HG02840 (cell line): ENCODE measurements around the gene ANGPTL2.

Experiments used
- ATAC-seq: cut with Tn5 transposase; IDR thresholded peaks from one replicate; pipeline ENCODE4 v1.9.1; 2021; ENCODE audit warnings: mild to moderate bottlenecking, moderate library complexity, moderate number of reproducible peaks; ENCODE audit not compliant: unreplicated experiment, low FRiP score

The ANGPTL2 gene

DNA sequence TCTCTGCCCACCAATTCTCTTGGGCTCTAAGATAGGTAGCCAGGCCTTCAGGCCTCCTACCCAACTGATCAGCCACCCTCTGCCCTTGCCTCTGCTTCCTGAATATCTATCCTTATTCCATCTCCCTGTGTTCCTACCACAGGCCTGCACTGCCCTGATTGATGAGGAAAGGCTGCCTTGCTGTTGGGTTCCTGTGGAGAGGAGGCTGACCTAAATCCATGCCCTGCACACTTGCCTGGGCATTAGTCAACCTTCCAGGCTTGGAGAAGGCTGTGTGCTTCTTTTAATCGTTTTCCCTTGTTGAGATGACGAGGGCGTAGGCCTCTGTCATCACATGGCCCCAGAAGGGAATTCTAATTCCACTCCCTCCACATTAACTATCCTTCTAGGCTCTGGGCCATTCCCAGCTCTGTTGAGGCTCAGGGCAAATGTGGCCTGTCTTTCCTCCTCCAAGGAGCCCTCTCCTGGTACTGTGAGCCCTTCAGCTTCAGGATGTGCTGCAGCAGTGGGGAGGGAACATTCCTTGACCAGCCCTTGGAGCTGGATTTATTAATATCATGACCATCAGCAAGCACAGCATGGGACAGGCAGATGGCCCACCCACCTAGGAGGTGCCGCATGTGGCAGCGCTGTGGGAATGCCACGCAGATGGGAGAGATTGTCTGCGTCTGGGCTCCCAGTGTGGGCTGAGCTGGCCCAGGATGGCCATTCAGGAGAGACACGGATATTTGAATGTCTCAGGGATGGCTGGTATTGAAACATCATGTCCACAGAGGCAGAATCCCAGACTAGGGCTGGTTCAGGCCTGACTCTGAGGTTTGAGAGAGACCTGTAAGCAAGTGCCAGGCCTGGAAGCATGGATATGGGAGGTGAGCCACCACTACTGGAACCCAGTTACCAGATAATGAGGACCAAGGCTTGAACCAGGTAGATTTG is 40.9 kb downstream of the ANGPTL2 start:
- no peak for ATAC-seq

DNA sequence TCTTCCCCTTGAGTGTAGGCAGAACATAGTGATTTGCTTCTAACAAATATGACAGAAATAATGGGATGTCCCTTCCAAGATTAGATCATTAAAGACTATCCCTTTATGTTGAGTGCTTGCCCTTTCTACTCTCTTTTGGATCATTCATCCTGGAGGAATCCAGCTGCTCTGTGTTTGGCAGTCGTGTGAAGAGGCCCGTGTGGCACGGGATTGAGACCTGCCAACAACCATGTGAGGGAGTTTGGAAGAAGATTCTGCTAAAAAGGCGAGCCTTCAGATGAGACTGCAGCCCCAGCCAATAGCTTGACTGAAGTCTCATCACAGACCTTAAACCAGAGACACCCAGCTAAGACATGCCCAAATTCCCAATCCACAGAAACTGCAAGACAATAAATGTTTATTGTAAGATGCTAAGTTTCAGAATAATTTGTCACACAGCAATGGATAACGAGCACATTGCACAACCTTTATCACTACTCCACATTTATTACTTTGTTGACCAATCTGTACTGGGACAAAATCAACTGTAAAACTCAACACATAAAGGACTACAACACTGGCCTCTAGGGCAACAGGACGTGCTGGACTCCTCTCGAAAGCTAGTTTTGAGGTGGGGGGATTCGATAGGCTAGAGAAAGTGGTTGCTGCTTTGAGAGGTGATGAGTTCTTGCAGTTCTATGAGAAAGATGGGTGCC is 42.8 kb downstream of the ANGPTL2 start:
- ATAC-seq, result no peak

GRCh38 chr9:127078988-127079387 is 43.4 kb downstream of the ANGPTL2 start:
- ATAC-seq, result no peak

DNA sequence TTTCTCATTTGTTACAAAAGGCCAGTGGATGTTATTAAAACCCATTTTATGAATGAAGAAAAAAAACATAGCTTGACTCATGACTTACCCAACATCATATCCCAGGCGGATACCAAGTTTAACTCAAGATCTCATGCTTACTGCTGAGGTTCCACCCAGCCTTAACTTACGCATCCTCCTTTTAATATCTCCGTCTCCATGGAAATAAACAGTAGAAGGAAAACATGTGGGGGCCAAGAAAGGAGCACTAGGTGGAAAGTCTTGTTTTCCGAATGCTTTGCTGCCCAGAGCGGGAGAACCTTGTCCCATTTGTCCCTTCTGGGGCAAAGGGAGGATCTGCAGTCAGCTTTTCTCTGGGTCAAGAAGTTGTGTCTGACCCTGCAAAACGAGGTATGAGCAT is 44.1 kb downstream of the ANGPTL2 start:
- no peak for ATAC-seq

DNA sequence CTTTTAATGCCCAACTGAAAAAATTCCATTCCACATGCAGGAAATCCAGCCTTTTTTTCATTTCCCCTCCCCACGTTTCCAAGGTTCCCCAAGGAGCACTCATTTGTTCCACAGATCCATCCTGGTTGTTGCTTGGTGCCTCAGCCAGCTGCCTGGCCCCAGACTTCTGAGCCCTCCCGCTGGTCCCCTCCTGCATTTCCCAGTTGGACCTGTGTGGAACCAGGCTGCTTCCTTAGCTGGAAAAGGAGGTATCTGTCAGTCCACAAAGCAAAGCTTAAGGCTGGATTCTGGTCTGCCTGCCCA is 44.8 kb downstream of the ANGPTL2 start:
- ATAC-seq, result no peak

DNA sequence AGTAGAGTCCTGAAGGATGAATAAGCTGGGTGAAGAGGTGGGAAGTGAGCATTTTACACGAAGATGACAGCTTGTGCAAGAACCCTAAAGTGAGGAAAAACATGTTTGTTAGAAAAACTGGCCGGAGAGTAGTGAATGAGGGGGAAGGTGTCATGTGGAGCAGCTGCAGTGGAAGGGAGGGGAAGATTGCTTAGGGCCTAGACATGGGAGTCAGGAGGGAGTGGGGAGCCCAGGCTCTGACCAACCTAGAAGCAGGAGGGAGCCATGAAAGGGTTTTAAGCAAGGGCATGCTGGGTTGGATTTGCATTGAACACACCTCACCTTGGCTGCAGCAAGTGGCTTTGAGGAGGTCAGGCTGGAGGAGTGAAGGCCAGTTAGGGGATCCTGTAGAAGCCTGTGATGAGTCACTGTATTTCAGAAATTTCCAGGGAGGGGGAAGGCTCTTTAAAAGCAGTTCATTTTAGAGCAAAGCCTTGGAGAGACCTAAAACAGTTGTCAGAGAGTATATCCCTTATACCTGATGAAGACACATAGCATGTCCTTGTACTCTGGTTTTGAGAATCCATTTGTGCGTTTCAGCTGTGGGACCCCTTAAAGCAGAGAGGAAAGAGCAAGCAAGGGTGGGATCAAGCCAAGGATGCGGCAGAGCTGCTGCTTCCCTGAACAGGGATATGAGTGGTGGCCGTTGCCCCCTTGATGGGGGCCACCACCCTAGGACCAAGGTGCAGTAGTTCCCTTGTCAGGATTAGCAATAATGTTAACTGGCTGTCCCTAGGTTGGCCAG is 45.4 kb downstream of the ANGPTL2 start:
- ATAC-seq, result no peak

- ATAC-seq, result no peak
These were observed 46.6 kb downstream of the ANGPTL2 start for GRCh38 chr9:127075624-127076372.

DNA sequence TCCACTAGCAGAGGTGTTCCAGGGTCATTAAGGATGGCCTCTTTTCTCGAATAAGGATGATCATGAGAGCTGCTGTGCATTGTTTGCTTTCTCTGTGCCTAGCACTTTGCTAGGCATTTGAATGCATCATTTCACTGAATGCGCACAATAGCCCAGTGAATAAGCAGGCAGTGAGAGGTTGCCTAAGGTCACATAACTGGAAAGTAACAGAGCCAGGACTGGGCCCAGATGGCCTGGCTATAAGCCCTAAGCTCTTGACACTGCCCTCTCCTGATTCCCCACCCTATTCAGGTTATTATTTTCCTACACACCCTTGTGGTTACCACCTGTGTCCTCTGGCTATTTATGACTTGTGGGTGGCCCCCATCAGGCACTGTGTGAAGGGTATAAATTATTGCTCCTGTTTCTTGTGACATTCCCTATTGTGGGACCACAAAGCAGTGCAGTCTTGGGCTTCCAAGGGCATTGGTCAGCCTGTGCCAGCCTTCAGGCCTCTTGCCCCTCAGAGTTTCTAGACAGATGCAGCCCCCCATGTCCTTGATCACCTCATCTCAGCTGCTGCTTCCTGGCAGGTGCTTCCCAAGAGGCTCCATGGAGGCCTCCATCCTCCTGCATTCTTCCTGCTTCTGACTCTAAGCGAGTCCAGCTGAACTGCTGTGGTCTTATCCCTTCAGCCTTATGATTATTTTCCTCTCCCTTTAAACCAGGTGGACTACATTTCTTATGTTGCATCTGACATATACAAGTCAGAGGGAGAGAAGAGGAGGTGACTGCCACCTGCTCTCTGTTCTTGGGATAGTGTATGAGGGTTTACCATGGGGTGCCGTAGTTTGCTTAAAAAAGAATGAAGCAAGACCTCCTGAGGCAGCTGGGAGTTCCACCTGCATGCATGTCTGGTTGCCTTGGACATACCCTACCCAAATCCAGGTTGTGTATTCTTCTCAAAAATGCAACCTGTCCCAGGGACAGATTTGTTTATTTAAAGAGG is 47.6 kb downstream of the ANGPTL2 start:
- ATAC-seq, result no peak

DNA sequence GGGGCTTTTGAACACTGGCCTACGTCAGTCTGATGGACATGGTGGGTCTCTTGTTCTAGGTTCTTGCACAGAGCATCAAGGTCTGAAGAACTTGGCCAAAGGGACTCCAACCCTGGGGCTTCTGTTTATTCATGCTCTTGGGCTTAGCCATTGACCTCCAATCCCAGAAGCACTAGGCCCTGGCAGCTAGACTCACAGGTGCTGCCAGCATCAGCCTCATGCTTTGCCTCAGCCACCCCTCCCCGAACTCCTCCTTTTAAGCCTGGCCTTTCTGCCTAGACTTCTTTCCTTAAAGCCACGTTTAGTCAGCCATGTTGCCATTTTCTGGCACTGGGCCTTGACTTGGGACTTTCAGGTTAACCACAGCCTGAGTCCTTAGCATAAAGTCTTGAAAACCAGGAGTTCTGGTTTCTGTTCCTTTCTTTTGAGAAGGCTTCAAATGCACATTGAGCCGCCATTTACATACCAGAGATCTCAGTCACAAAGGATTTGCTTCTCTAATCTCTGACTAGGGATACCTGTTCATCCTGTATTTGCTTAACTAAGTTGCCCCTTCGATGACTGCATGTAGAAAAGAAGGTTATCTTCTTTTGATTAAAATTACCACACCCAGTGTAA is 54.7 kb downstream of the ANGPTL2 start:
- no peak for ATAC-seq

DNA sequence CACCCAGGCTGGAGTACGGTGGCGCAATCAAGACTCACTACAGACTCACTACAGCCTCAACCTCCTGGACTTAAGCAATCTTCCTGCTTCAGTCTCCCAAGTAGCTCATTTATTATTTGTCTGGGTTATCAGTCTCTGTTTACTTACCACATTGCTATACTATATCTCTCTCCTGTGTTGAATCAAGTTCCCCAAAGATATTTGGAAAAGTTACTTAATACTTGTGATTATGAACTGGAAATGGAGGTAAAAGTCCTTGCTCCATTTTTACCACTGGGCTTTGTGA is 55.6 kb downstream of the ANGPTL2 start:
- ATAC-seq, result no peak

DNA sequence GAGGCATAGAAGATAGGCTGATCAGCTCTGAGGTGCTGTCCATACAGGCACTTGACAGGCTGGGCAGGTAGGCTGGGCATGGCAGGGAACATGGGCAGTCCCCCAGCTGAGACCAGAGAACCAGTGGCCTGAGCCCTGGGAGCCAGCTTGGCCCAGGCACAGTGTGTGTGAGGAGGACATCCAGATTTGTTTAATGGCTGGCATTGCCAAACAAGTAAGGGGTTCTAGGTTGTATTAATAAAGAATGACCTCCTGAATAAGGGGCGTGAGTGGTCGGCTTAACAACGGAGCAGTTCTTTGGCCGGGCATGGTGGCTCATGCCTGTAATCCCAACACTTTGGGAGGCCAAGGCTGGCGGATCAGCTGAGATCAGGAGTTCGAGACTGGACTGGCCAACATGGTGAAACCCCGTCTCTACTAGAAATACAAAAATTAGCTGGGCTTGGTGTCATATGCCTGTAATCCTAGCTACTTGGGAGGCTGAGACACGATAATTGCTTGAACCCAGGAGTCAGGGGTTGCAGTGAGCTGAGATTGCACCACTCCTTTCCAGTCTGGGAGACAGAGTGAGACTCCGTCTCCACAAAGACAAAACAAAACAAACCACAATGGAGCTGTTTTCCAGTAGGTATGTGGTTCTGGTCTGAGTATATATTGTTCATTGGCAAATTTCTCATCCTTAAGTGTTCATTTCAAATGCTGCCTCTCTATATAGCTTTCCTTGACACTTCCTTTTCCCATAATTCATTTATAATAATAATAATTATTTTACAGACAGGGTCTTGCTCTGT is 56.2 kb downstream of the ANGPTL2 start:
- no peak for ATAC-seq

GRCh38 chr9:127065592-127065991 is 56.8 kb downstream of the ANGPTL2 start:
- no peak for ATAC-seq

- no peak for ATAC-seq
These were observed 58.1 kb downstream of the ANGPTL2 start for GRCh38 chr9:127064335-127064734.

DNA sequence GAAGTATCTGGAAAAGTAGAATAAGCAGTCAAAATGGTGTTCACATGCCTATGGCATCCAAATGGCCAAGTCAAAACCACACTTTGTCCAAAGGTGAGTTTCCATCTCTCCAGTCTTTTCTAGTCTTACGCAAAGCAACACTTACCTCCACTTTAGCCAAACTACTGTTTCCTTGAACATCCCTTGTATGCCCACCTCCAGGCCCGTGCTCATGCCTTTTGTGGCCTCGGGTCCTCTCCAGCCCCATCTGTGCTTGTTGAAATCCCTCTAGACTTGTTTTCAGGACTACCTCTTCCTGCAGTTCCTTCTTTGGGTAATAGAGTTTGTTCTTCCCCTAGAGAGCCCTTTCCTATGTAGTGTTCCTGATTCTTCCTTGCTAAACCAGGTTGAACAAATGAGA is 61.0 kb downstream of the ANGPTL2 start:
- ATAC-seq, result no peak

DNA sequence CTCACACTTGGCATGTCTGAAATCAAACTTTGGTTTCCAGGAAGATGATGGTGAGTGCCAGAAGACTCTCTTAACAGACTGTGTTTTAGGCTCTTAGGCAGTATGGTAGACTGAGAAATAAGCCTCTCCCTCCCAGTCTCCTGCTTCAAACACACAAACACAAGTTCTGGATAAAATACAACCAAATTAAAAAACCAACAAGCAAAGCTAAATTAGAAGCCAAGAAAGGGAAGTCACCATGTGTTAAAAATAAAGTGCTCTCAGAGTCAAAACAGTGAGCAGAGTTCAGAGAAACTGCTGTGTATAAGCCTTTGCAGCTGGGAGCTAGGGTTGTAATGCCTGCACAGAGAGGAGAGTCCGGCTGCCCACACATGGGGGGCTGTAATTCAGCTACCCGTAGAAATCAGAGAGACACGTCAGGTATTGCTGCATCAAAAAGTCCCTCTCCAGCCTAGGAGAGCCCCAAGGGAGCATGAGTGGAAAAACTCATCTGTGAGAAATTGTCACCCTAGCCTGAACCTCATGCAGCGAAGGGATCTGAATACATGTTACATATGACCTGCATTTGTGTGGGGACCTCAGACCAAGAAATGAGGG is 62.6 kb downstream of the ANGPTL2 start:
- no peak for ATAC-seq

GRCh38 chr9:127059030-127059429 is 63.4 kb downstream of the ANGPTL2 start:
- no peak for ATAC-seq

DNA sequence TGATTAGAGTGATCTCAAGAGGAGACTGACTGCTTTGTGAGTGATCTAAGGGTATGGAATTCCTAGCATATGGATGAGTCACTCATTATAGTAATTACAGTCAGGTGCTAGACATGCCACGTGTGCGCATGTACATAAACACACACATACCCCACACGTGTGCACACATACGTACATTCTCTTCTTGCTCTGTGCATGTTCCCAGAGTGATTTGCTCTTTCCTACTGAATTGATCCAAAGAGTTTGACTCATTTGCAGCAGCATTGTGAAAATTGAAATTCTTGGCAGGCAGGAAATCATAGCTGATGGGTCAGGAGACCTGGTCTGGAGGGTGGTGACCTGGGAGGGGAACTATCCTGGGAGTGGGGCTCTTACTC is 63.8 kb downstream of the ANGPTL2 start:
- ATAC-seq, result no peak

DNA sequence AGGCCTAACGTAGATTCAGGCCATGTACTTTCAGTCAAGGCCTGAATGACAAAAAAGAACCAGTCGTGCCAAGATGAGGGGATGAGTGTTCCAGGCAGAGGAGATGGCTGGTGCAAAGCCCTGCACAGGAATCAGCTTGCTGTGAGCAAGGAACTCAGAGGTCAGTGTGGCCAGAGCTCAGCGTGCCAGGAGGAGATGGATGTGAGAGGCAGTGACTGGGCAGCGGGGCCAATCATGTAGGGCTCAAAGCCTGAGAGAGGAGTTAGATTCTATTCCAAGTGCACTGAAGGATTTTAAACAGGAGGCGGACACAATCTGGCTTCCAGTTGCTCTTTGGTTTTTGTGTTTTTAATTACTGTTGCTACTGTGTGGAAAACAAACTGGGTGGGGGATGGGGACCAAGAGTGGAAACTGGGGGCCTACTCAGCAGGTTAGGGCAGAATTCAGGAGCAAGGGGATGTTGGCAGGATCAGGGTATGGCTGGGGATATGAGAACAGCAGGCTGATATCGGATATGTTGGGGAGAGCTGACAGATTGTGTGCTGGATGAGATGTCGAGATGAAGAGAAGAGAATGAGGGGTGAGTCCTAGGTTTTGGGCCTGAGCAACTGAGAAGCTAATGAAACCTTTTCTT is 64.3 kb downstream of the ANGPTL2 start:
- ATAC-seq, result no peak
